ENCODE results near the gene PDE6C. TPM values are rescaled to one million over a fixed set of nuclear protein-coding genes. Genes with fewer than 3 reads are reported as not detected.

Gene PDE6C
- total RNA-seq, 1 experiment from 2014 or later = not detected

- no peak overlapping the region for H4K5ac ChIP-seq (ENCODE audit: insufficient read length, low read depth, low read length)
- H3K23me2 ChIP-seq (ENCODE audit: insufficient read length, low read depth, low read length, poor library complexity, severe bottlenecking) = no peaks in the 10 kb centered on the region
- no peak overlapping the region for H2BK15ac ChIP-seq (ENCODE audit: low read depth, low read length)
- H3K18ac ChIP-seq (ENCODE audit: insufficient read length, low read depth, low read length) = no peak overlapping the region
- no peaks in the 10 kb centered on the region for H3K79me1 ChIP-seq (ENCODE audit: insufficient read depth, low read depth, low read length, poor library complexity, severe bottlenecking)
- no peak overlapping the region for H2AFZ ChIP-seq (ENCODE audit: low read length)
- H3T11ph ChIP-seq (ENCODE audit: low read length) = no peak overlapping the region
- H3K4me1 Mint-ChIP-seq = no peaks in the 10 kb centered on the region
- no CpG with 5 or more reads among the region's 3 CpGs for WGBS (ENCODE audit: extremely low coverage, insufficient read length, low lambda C conversion rate)
- H3K79me2 ChIP-seq (ENCODE audit: insufficient read depth, low read length) = no peaks in the 10 kb centered on the region
- no peaks in the 10 kb centered on the region for H3K9me3 ChIP-seq (ENCODE audit: control insufficient read depth, low read depth, low read length)
- H3K9me3 Mint-ChIP-seq = no peaks in the 10 kb centered on the region
- H3K27ac ChIP-seq (ENCODE audit: insufficient read length, low read depth, low read length) = no peak overlapping the region
- H2BK5ac ChIP-seq (ENCODE audit: insufficient read length, low read length) = no peak overlapping the region
- H4K8ac ChIP-seq (replicated peaks; ENCODE audit: insufficient read length, low read depth, low read length) = no peak overlapping the region
- no peak overlapping the region for H3K9ac ChIP-seq (ENCODE audit: extremely low read depth, insufficient read length, low read length)
- H3K4ac ChIP-seq (ENCODE audit: low read depth, low read length) = no peak overlapping the region
- H3K27me3 Mint-ChIP-seq (ENCODE audit: low read depth) = no peaks in the 10 kb centered on the region
- H2AK5ac ChIP-seq (ENCODE audit: insufficient read length, low read length) = no peak overlapping the region
- no peak overlapping the region for H2BK20ac ChIP-seq (ENCODE audit: low read depth, low read length, poor library complexity, severe bottlenecking)
- no peak overlapping the region for H2BK12ac ChIP-seq (ENCODE audit: insufficient read length, low read depth, low read length)
- TF ChIP-seq CTCF (conservative IDR thresholded peaks at IDR 0.05) = no peak
- H3K36me3 Mint-ChIP-seq (ENCODE audit: insufficient read depth in 1 of 3, low read depth in 3 of 3) = peaks cover 2 to 32% (median 18%) of the 10 kb centered on the region in 3 experiments; a peak in 5 of 7 replicates
- H4K91ac ChIP-seq (ENCODE audit: insufficient read length, low read depth, low read length) = no peak overlapping the region
- H3K27me3 ChIP-seq (ENCODE audit: insufficient read depth, low read length) = no peaks in the 10 kb centered on the region
- no peaks in the 10 kb centered on the region for H4K20me1 ChIP-seq (ENCODE audit: control insufficient read depth, insufficient read depth, insufficient read length)
- no peak overlapping the region for H2BK120ac ChIP-seq (ENCODE audit: low read depth, low read length, poor library complexity, severe bottlenecking)
- H3K4me1 ChIP-seq (ENCODE audit: insufficient read depth, low read length) = no peaks in the 10 kb centered on the region
- no peak overlapping the region for H3K27ac Mint-ChIP-seq
- no peak overlapping the region for H3K14ac ChIP-seq (ENCODE audit: insufficient read depth, low read length)
- no peak overlapping the region for H3K4me3 Mint-ChIP-seq
- H3K56ac ChIP-seq (ENCODE audit: insufficient read length, low read depth, low read length) = no peak overlapping the region
- H3K4me2 ChIP-seq (ENCODE audit: insufficient read depth, insufficient read length, low read length) = no peak overlapping the region
- no peak for DNase-seq
- no peak overlapping the region for H3K23ac ChIP-seq (ENCODE audit: insufficient read length, low read depth, low read length)
These were observed 55.5 kb downstream of the PDE6C start for GRCh38 chr10:93667795-93668194.

Data from H9 (cell line).